Measurements from ENCODE around the gene SEMA3G.

Gene SEMA3G

GRCh38 chr3:52456169-52456799, 11.4 kb upstream of the SEMA3G start:
- no peak for TF ChIP-seq CTCF (IDR thresholded peaks at IDR 0.05; ENCODE audit: low read depth, low read length, missing control alignments)
- H3K4me3 ChIP-seq (ENCODE audit: low read depth, low read length), result peak overlapping the region; percentile 89
- no peak for DNase-seq (ENCODE audit: low read depth)

GRCh38 chr3:52455283-52456168, 10.6 kb upstream of the SEMA3G start, which contains the start of gene NISCH:
TSS of gene NISCH (plus strand) at chr3:52455604. CDS start at chr3:52455642, 38 bp downstream.
- peak; percentile 43 for DNase-seq (ENCODE audit: low read depth)
- H3K4me3 ChIP-seq (ENCODE audit: low read depth, low read length), result peak within 1 kb of the TSS; percentile 89
- TF ChIP-seq CTCF (IDR thresholded peaks at IDR 0.05; ENCODE audit: low read depth, low read length, missing control alignments), result no peak

GRCh38 chr3:52454938-52455282, 10.0 kb upstream of the SEMA3G start:
- peak overlapping the region; percentile 75 for H3K4me3 ChIP-seq (ENCODE audit: low read depth, low read length)
- no peak for DNase-seq (ENCODE audit: low read depth)
- no peak for TF ChIP-seq CTCF (IDR thresholded peaks at IDR 0.05; ENCODE audit: low read depth, low read length, missing control alignments)

- no peak for DNase-seq (ENCODE audit: low read depth)
- H3K4me3 ChIP-seq (ENCODE audit: low read depth, low read length), result peak overlapping the region; percentile 75
- no peak for TF ChIP-seq CTCF (IDR thresholded peaks at IDR 0.05; ENCODE audit: low read depth, low read length, missing control alignments)
Observed at GRCh38 chr3:52454250-52454937, 9.5 kb upstream of the SEMA3G start.

- no peak for TF ChIP-seq CTCF (IDR thresholded peaks at IDR 0.05; ENCODE audit: low read depth, low read length, missing control alignments)
- DNase-seq (ENCODE audit: low read depth), result no peak
- H3K4me3 ChIP-seq (ENCODE audit: low read depth, low read length), result peak within 1 kb of the TSS; percentile 75
Observed at GRCh38 chr3:52453496-52454249, 8.8 kb upstream of the SEMA3G start, which contains the start of gene TNNC1. TSS of gene TNNC1 (minus strand) at chr3:52454041. CDS start at chr3:52454015, 26 bp downstream.

GRCh38 chr3:52452570-52453221, 7.8 kb upstream of the SEMA3G start:
- DNase-seq (ENCODE audit: low read depth), result no peak
- no peak for TF ChIP-seq CTCF (IDR thresholded peaks at IDR 0.05; ENCODE audit: low read depth, low read length, missing control alignments)
- no peak overlapping the region for H3K4me3 ChIP-seq (ENCODE audit: low read depth, low read length)
